Fibroblast of skin of left quadriceps (primary cell): ENCODE measurements around the gene SDE2.
"Not testable (repeated sequence)": the region's sequence is repeated elsewhere in the genome, so short reads cannot be mapped to it uniquely, and the experiment has no call there.

Experiments used
- DNase-seq, 2 experiments: peaks; one replicate each; pipeline ENCODE4 v3.0.0-alpha.2; 2013; ENCODE audit warnings: low read depth in 2 of 2

SDE2 gene

GRCh38 chr1:225975146-225975545 lies 24.0 kb downstream of the SDE2 start:
- DNase-seq = not testable (repeated sequence)

- DNase-seq = no peak
Measured at GRCh38 chr1:225974454-225974853, 24.7 kb downstream of the SDE2 start.

GRCh38 chr1:225973158-225973557 lies 26.0 kb downstream of the SDE2 start:
- DNase-seq = no peak

GRCh38 chr1:225972344-225973152 lies 26.6 kb downstream of the SDE2 start:
- no peak for DNase-seq

- not testable (repeated sequence) for DNase-seq
Measured at GRCh38 chr1:225970592-225971157, 28.5 kb downstream of the SDE2 start.

- DNase-seq = not testable (repeated sequence)
Measured at GRCh38 chr1:225969751-225970150, 29.4 kb downstream of the SDE2 start.

- no peak for DNase-seq
Measured at GRCh38 chr1:225965231-225965630, 33.9 kb downstream of the SDE2 start.

GRCh38 chr1:225963735-225964530 lies 35.2 kb downstream of the SDE2 start:
- no peak for DNase-seq

GRCh38 chr1:225962440-225962975 lies 36.6 kb downstream of the SDE2 start:
- DNase-seq = no peak

GRCh38 chr1:225961659-225962439 lies 37.3 kb downstream of the SDE2 start:
- DNase-seq = no peak

- DNase-seq = no peak
Measured at GRCh38 chr1:225958041-225958440, 41.1 kb downstream of the SDE2 start.

GRCh38 chr1:225954753-225955152 lies 44.4 kb downstream of the SDE2 start:
- no peak for DNase-seq

- no peak for DNase-seq
Measured at GRCh38 chr1:225953315-225953714, 45.8 kb downstream of the SDE2 start.

GRCh38 chr1:225950905-225951497 lies 48.1 kb downstream of the SDE2 start:
- no peak for DNase-seq

- no peak for DNase-seq
Measured at GRCh38 chr1:225949041-225949440, 50.1 kb downstream of the SDE2 start.

- DNase-seq = no peak
Measured at GRCh38 chr1:225946803-225947202, 52.3 kb downstream of the SDE2 start.

- no peak for DNase-seq
Measured at GRCh38 chr1:225946082-225946620, 53.0 kb downstream of the SDE2 start.

- no peak for DNase-seq
Measured at GRCh38 chr1:225945564-225945963, 53.6 kb downstream of the SDE2 start.

GRCh38 chr1:225944951-225945350 lies 54.2 kb downstream of the SDE2 start:
- no peak for DNase-seq

- no peak for DNase-seq
Measured at GRCh38 chr1:225944387-225944786, 54.8 kb downstream of the SDE2 start.

- DNase-seq = no peak
Measured at GRCh38 chr1:225943582-225943981, 55.6 kb downstream of the SDE2 start.
